Measurements from ENCODE around the gene RGR. TPM values are rescaled to one million over a fixed set of nuclear protein-coding genes. Genes with fewer than 3 reads are reported as not detected.

Gene RGR
- polyA plus RNA-seq, 3 donors = not detected

- no peaks in the 10 kb centered on the region for H3K79me2 ChIP-seq (ENCODE audit: insufficient read depth, low read length)
- Mint-ChIP-seq H3K36me3 (no peaks in the 10 kb centered on the region), H3K27ac (no peak overlapping the region), H3K9me3 (no peaks in the 10 kb centered on the region), H3K4me1 (no peaks in the 10 kb centered on the region), H3K4me3 (no peak overlapping the region), H3K27me3 (ENCODE audit: low read depth in 3 of 3) (peaks cover 5 to 8% (median 6%) of the 10 kb centered on the region in 3 donors)
- no peaks in the 10 kb centered on the region for H3K27me3 ChIP-seq (ENCODE audit: control insufficient read depth in 2 of 2, insufficient read depth in 2 of 2, low read length in 2 of 2)
- TF ChIP-seq, protein P1, sequence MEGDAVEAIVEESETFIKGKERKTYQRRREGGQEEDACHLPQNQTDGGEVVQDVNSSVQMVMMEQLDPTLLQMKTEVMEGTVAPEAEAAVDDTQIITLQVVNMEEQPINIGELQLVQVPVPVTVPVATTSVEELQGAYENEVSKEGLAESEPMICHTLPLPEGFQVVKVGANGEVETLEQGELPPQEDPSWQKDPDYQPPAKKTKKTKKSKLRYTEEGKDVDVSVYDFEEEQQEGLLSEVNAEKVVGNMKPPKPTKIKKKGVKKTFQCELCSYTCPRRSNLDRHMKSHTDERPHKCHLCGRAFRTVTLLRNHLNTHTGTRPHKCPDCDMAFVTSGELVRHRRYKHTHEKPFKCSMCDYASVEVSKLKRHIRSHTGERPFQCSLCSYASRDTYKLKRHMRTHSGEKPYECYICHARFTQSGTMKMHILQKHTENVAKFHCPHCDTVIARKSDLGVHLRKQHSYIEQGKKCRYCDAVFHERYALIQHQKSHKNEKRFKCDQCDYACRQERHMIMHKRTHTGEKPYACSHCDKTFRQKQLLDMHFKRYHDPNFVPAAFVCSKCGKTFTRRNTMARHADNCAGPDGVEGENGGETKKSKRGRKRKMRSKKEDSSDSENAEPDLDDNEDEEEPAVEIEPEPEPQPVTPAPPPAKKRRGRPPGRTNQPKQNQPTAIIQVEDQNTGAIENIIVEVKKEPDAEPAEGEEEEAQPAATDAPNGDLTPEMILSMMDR (IDR thresholded peaks at IDR 0.05) = no peak
- no peak for DNase-seq
- H3K36me3 ChIP-seq (replicated peaks in 1 of 2; ENCODE audit: control insufficient read depth in 1 of 2, insufficient read depth in 2 of 2, low read length in 2 of 2) = no peaks in the 10 kb centered on the region
- H2AFZ ChIP-seq (ENCODE audit: insufficient read depth, low read depth, low read length, poor library complexity, severe bottlenecking) = no peak overlapping the region
- no peak overlapping the region for H3K4me2 ChIP-seq (replicated peaks; ENCODE audit: extremely low read depth, low read length, poor library complexity, severe bottlenecking)
- intact Hi-C loops (cut with micrococcal nuclease) = no loop called here
- H4K20me1 ChIP-seq (ENCODE audit: insufficient read depth, low read length) = no peaks in the 10 kb centered on the region
- H3K4me3 ChIP-seq (replicated peaks in 1 of 3; ENCODE audit: low read depth in 2 of 3, low read length in 3 of 3) = no peak overlapping the region
- no peak overlapping the region for H3K9ac ChIP-seq (ENCODE audit: insufficient read depth, low read length, poor library complexity, severe bottlenecking)
- no peaks in the 10 kb centered on the region for H3K9me3 ChIP-seq (replicated peaks in 1 of 2; ENCODE audit: control insufficient read depth in 1 of 2, insufficient read depth in 1 of 2, low read length in 2 of 2)
- H3K27ac ChIP-seq (ENCODE audit: low read depth in 1 of 2, low read length in 2 of 2) = no peak overlapping the region
- no peaks in the 10 kb centered on the region for H3K4me1 ChIP-seq (ENCODE audit: control insufficient read depth in 1 of 2, insufficient read depth in 2 of 2, low read length in 2 of 2)
Measured at GRCh38 chr10:84286695-84287094, 41.8 kb downstream of the RGR start.

GRCh38 chr10:84288151-84288550, 43.3 kb downstream of the RGR start:
- Histone ChIP-seq H3K9ac (ENCODE audit: insufficient read depth, low read length, poor library complexity, severe bottlenecking) (no peak overlapping the region), H3K9me3 (replicated peaks in 1 of 2; ENCODE audit: control insufficient read depth in 1 of 2, insufficient read depth in 1 of 2, low read length in 2 of 2) (no peaks in the 10 kb centered on the region), H3K4me1 (ENCODE audit: control insufficient read depth in 1 of 2, insufficient read depth in 2 of 2, low read length in 2 of 2) (no peaks in the 10 kb centered on the region), H3K36me3 (replicated peaks in 1 of 2; ENCODE audit: control insufficient read depth in 1 of 2, insufficient read depth in 2 of 2, low read length in 2 of 2) (no peaks in the 10 kb centered on the region), H3K27me3 (ENCODE audit: control insufficient read depth in 2 of 2, insufficient read depth in 2 of 2, low read length in 2 of 2) (no peaks in the 10 kb centered on the region), H3K27ac (ENCODE audit: low read depth in 1 of 2, low read length in 2 of 2) (no peak overlapping the region), H3K79me2 (ENCODE audit: insufficient read depth, low read length) (no peaks in the 10 kb centered on the region), H2AFZ (ENCODE audit: insufficient read depth, low read depth, low read length, poor library complexity, severe bottlenecking) (no peak overlapping the region), H3K4me2 (replicated peaks; ENCODE audit: extremely low read depth, low read length, poor library complexity, severe bottlenecking) (no peak overlapping the region), H3K4me3 (replicated peaks in 1 of 3; ENCODE audit: low read depth in 2 of 3, low read length in 3 of 3) (no peak overlapping the region), H4K20me1 (ENCODE audit: insufficient read depth, low read length) (no peaks in the 10 kb centered on the region)
- Mint-ChIP-seq H3K27me3 (ENCODE audit: low read depth in 3 of 3) (peaks cover 6 to 8% (median 8%) of the 10 kb centered on the region in 3 donors), H3K9me3 (no peaks in the 10 kb centered on the region), H3K27ac (no peak overlapping the region), H3K4me1 (no peaks in the 10 kb centered on the region), H3K36me3 (no peaks in the 10 kb centered on the region), H3K4me3 (no peak overlapping the region)
- WGBS (ENCODE audit: insufficient coverage) = no CpG with 5 or more reads among the region's 1 CpG
- TF ChIP-seq, protein P1 (IDR thresholded peaks at IDR 0.05) = no peak
- no peak for DNase-seq
- intact Hi-C loops (cut with micrococcal nuclease) = no loop called here

Data from CD14-positive monocyte (primary cell).